Measurements from ENCODE around the gene KIRREL2.

- no peak for TF ChIP-seq CTCF (IDR thresholded peaks at IDR 0.05)
- TF ChIP-seq POLR2AphosphoS5 (IDR thresholded peaks at IDR 0.05) = no peak
- TF ChIP-seq POLR2A (IDR thresholded peaks at IDR 0.05) = no peak
- no peak for TF ChIP-seq EP300 (IDR thresholded peaks at IDR 0.05; ENCODE audit: low read depth)
Observed at GRCh38 chr19:35860436-35860817, 3.7 kb downstream of the KIRREL2 start.

Data from transverse colon (tissue), 4 donors.